Measurements from ENCODE around the gene AGBL1.

Gene AGBL1

GRCh38 chr15:86644339-86644738, 564.7 kb downstream of the AGBL1 start:
- DNase-seq (ENCODE audit: low read depth): no peak
- TF ChIP-seq CTCF (IDR thresholded peaks at IDR 0.05; ENCODE audit: low read length, missing control alignments): no peak
- H3K4me3 ChIP-seq (replicated peaks; ENCODE audit: low read depth, low read length): no peak overlapping the region

DNA sequence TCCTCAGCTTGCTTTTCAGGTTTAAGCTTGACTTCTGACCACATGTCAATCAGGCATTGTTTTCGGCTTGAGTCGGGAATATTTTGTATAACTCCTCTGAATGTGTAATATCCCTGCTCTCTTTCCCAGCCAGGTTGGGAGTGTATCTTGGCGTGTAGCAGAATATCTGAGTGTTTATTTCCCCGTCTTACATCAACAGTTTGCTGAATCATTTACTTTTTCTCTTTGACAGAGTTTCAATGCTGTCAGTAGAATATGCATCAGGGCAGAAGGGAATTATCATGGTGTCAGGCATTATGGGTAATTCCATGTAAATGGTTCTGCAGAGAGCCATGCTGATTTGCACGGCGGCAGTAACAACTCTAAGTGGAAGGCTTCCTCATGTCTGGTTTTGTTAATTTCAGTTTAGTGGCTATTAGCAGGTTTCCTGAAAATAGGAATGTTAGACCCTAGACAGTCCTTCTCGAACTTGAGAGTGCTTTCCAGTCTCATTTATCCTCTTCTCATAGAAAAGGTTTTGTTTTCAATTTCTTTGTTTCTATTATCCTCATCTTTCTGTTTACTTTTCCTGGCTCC, 566.3 kb downstream of the AGBL1 start:
- no peak overlapping the region for H3K4me3 ChIP-seq (replicated peaks; ENCODE audit: low read depth, low read length)
- DNase-seq (ENCODE audit: low read depth): no peak
- TF ChIP-seq CTCF (IDR thresholded peaks at IDR 0.05; ENCODE audit: low read length, missing control alignments): no peak

GRCh38 chr15:86647810-86648440, 568.3 kb downstream of the AGBL1 start:
- no peak overlapping the region for H3K4me3 ChIP-seq (replicated peaks; ENCODE audit: low read depth, low read length)
- no peak for DNase-seq (ENCODE audit: low read depth)
- no peak for TF ChIP-seq CTCF (IDR thresholded peaks at IDR 0.05; ENCODE audit: low read length, missing control alignments)

DNA sequence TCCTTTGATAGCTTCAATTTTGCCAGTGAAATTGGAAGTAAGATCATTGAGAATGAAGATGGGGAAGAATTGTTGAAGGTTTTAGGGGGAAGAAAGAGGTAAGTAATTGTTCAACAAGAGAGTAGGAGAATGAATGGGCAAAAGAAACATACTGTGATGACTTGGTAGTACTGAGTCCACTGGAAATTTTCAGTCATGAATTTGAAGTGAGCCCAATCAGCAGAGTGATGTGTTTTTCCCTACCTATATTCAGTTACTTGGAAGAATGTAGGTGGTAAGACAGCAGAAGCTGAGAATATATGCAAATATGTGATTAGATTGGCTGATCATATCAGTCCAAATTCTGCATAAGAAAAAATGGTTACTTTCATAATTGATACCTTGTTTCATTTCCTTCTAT, 569.6 kb downstream of the AGBL1 start:
- TF ChIP-seq CTCF (IDR thresholded peaks at IDR 0.05; ENCODE audit: low read length, missing control alignments): no peak
- no peak overlapping the region for H3K4me3 ChIP-seq (replicated peaks; ENCODE audit: low read depth, low read length)
- DNase-seq (ENCODE audit: low read depth): no peak

GRCh38 chr15:86650094-86650493, 570.4 kb downstream of the AGBL1 start:
- no peak overlapping the region for H3K4me3 ChIP-seq (replicated peaks; ENCODE audit: low read depth, low read length)
- no peak for DNase-seq (ENCODE audit: low read depth)
- no peak for TF ChIP-seq CTCF (IDR thresholded peaks at IDR 0.05; ENCODE audit: low read length, missing control alignments)

DNA sequence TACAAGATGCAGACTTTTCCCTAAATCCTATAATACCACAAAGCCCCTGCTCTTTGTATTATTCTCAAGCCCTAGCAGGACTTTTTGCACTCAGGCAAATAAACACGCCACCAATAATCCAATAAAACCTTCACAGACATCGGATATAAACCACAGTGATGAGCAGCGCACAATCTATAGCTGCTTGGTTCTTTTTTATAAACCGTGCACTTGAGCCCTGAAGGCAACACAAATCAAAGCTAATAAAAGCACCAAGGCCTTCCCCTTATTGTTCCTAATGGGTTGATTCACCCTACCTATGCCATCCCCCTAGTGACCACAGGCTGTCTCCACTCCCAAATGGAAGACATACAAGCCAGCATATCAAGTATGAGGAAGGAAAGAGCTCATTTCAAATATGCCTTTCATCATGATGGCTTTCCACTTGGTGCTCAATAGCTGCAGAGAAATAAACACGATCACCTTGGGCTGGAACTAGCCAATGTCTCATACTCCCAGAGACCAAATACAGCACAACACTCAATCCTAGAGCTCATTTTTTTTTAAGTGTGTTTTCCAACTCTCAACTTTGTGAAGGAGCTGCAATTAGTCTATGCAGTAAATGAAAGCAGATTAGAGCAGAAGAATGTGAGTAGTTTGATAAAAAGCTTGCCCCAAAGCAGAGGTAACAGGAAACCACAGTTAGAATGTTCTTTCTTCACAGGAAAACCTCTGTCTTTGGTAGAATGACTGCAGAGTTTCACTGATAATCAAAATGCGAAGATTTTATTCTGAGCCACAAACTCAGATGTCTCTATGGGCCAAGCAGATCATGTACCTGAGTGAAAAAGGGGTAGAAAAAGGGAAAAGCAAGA, 573.9 kb downstream of the AGBL1 start:
- H3K4me3 ChIP-seq (replicated peaks; ENCODE audit: low read depth, low read length): no peak overlapping the region
- no peak for TF ChIP-seq CTCF (IDR thresholded peaks at IDR 0.05; ENCODE audit: low read length, missing control alignments)
- no peak for DNase-seq (ENCODE audit: low read depth)

Measured in fibroblast of pulmonary artery (primary cell).